Natural killer cell (primary cell): ENCODE data around the gene FHIT. TPM values are rescaled to one million over a fixed set of nuclear protein-coding genes. Genes with fewer than 3 reads are reported as not detected.

Experiments used
- ATAC-seq, 3 donors: fragments of 150-1000 bp in 2 of 3; fragments of 200-7000 bp in 1 of 3; cut with Tn5 transposase; 1 replicate in 1 of 3; 2 replicates in 2 of 3; pipeline ENCODE4 v1.10.0; 2021; ENCODE audit warnings: mild to moderate bottlenecking in 2 of 3, moderate library complexity in 2 of 3
- DNase-seq, 2 donors: peaks; one replicate each; pipeline versions ENCODE4 v3.0.0 to v3.0.0-alpha.2; 2013 to 2021; ENCODE audit warnings: mixed read lengths in 1 of 2
- H3K27ac ChIP-seq: one replicate; pipeline ENCODE4 v1.5.1; 2013; ENCODE audit warnings: mild to moderate bottlenecking, low read length
- H3K27me3 ChIP-seq: one replicate; pipeline ENCODE4 v1.6.1; 2013; ENCODE audit warnings: low read length; ENCODE audit not compliant: control insufficient read depth, insufficient read depth
- H3K36me3 ChIP-seq: one replicate; pipeline ENCODE4 v1.6.1; 2013; ENCODE audit warnings: low read length; ENCODE audit not compliant: control insufficient read depth, insufficient read depth
- H3K4me1 ChIP-seq: one replicate; pipeline ENCODE4 v1.6.1; 2013; ENCODE audit warnings: low read length; ENCODE audit not compliant: control insufficient read depth, insufficient read depth
- H3K4me3 ChIP-seq: one replicate; pipeline ENCODE4 v1.5.1; 2013; ENCODE audit warnings: low read length
- H3K9me3 ChIP-seq: one replicate; pipeline ENCODE4 v1.6.1; 2013; ENCODE audit warnings: low read length; ENCODE audit not compliant: control insufficient read depth, insufficient read depth
- H3K27ac Mint-ChIP-seq, 2 donors: one replicate each; pipeline ENCODE4 v1.8.0; 2022; ENCODE audit warnings: mild to moderate bottlenecking in 2 of 2, mixed read lengths in 2 of 2, moderate library complexity in 1 of 2
- H3K27me3 Mint-ChIP-seq, 2 donors: one replicate each; pipeline ENCODE4 v1.8.0; 2022; ENCODE audit warnings: low read depth in 2 of 2, mixed read lengths in 2 of 2
- H3K36me3 Mint-ChIP-seq: one replicate; pipeline ENCODE4 v1.8.0; 2022; ENCODE audit warnings: mixed read lengths
- H3K4me1 Mint-ChIP-seq, 2 donors: one replicate each; pipeline ENCODE4 v1.8.0; 2022; ENCODE audit warnings: mixed read lengths in 2 of 2
- H3K4me3 Mint-ChIP-seq: one replicate; pipeline ENCODE4 v1.8.0; 2022; ENCODE audit warnings: mild to moderate bottlenecking, moderate library complexity, mixed read lengths
- H3K9me3 Mint-ChIP-seq, 2 donors: one replicate each; pipeline ENCODE4 v1.8.0; 2022; ENCODE audit warnings: mixed read lengths in 2 of 2
- CTCF ChIP-seq: fragments of 200-600 bp; IDR thresholded peaks from one replicate; pipeline ENCODE4 v1.8.0; 2022; ENCODE audit warnings: antibody characterized with exemption
- WGBS: methylation state at CpG from one replicate; pipeline ENCODE4 v1.1.7; 2013; ENCODE audit warnings: missing lambda C conversion rate; ENCODE audit not compliant: insufficient coverage; 5-methylcytosine and 5-hydroxymethylcytosine counted together
- intact Hi-C: fragments of 100-400 bp; cut with micrococcal nuclease; formaldehyde crosslinking; loops from one replicate; pipeline ENCODE4 v1.14.2; 2022
- total RNA-seq, 4 donors: library from RNA; stranded (reverse); fragments of 120-200 nt in 1 of 4; gene quantifications; one replicate each; pipeline versions ENCODE4 v1.2.3 to v1.2.4, GENCODE V29; 2013 to 2022

FHIT gene
- total RNA-seq, 3 donors from 2014 or later (not counting 1 experiment from before 2014, with no cell fraction given) = 2.7 to 6.1 (median 3.3) TPM

- no peaks in the 10 kb centered on the region for H3K36me3 ChIP-seq
- Mint-ChIP-seq H3K36me3 (no peaks in the 10 kb centered on the region), H3K9me3 (no peaks in the 10 kb centered on the region), H3K4me1 (peaks cover 6 to 9% of the 10 kb centered on the region in 2 donors), H3K27ac (no peak overlapping the region), H3K4me3 (no peak overlapping the region), H3K27me3 (peaks cover 3 to 6% of the 10 kb centered on the region in 2 donors)
- no peak overlapping the region for H3K27ac ChIP-seq
- no peak for TF ChIP-seq CTCF
- intact Hi-C loops = no loop called here
- H3K4me1 ChIP-seq = peaks cover 5% of the 10 kb centered on the region
- DNase-seq (no peak), ATAC-seq (no peak)
- no peaks in the 10 kb centered on the region for H3K27me3 ChIP-seq
- no peak overlapping the region for H3K4me3 ChIP-seq
- 95% methylated on average over 7 of the region's 7 CpGs for WGBS
- no peaks in the 10 kb centered on the region for H3K9me3 ChIP-seq
Observed at GRCh38 chr3:59795756-59796155, 1455.5 kb downstream of the FHIT start.

GRCh38 chr3:59793976-59794375, 1457.3 kb downstream of the FHIT start:
- Mint-ChIP-seq H3K4me1 (peaks cover 6 to 8% of the 10 kb centered on the region in 2 donors), H3K36me3 (no peaks in the 10 kb centered on the region), H3K27ac (no peak overlapping the region), H3K9me3 (no peaks in the 10 kb centered on the region), H3K4me3 (no peak overlapping the region), H3K27me3 (peaks cover 3 to 6% of the 10 kb centered on the region in 2 donors)
- ATAC-seq (no peak), DNase-seq (no peak)
- no peaks in the 10 kb centered on the region for H3K4me1 ChIP-seq
- H3K9me3 ChIP-seq = no peaks in the 10 kb centered on the region
- 82% methylated on average over 12 of the region's 12 CpGs for WGBS
- H3K4me3 ChIP-seq = no peak overlapping the region
- H3K36me3 ChIP-seq = no peaks in the 10 kb centered on the region
- no peaks in the 10 kb centered on the region for H3K27me3 ChIP-seq
- intact Hi-C loops = no loop called here
- H3K27ac ChIP-seq = no peak overlapping the region
- no peak for TF ChIP-seq CTCF

- DNase-seq = no peak
- H3K36me3 Mint-ChIP-seq = no peaks in the 10 kb centered on the region
- intact Hi-C loops = no loop called here
Observed at GRCh38 chr3:59791774-59792308, 1459.4 kb downstream of the FHIT start.

More at GRCh38 chr3:59791774-59792308, 1459.4 kb downstream of the FHIT start:
- 67% methylated on average over 3 of the region's 3 CpGs for WGBS
- Histone ChIP-seq H3K9me3 (no peaks in the 10 kb centered on the region), H3K36me3 (no peaks in the 10 kb centered on the region), H3K27me3 (no peaks in the 10 kb centered on the region), H3K27ac (no peak overlapping the region), H3K4me3 (no peak overlapping the region), H3K4me1 (no peaks in the 10 kb centered on the region)
- Mint-ChIP-seq H3K4me1 (peaks cover 14 to 17% of the 10 kb centered on the region in 2 donors), H3K4me3 (no peak overlapping the region), H3K9me3 (no peaks in the 10 kb centered on the region), H3K27me3 (no peaks in the 10 kb centered on the region), H3K27ac (no peak overlapping the region)
- TF ChIP-seq CTCF = no peak
- no peak for ATAC-seq
